ENCODE data around the gene NTN1.
"Not testable (repeated sequence)": the region's sequence is repeated elsewhere in the genome, so short reads cannot be mapped to it uniquely, and the experiment has no call there.

Gene NTN1

DNA sequence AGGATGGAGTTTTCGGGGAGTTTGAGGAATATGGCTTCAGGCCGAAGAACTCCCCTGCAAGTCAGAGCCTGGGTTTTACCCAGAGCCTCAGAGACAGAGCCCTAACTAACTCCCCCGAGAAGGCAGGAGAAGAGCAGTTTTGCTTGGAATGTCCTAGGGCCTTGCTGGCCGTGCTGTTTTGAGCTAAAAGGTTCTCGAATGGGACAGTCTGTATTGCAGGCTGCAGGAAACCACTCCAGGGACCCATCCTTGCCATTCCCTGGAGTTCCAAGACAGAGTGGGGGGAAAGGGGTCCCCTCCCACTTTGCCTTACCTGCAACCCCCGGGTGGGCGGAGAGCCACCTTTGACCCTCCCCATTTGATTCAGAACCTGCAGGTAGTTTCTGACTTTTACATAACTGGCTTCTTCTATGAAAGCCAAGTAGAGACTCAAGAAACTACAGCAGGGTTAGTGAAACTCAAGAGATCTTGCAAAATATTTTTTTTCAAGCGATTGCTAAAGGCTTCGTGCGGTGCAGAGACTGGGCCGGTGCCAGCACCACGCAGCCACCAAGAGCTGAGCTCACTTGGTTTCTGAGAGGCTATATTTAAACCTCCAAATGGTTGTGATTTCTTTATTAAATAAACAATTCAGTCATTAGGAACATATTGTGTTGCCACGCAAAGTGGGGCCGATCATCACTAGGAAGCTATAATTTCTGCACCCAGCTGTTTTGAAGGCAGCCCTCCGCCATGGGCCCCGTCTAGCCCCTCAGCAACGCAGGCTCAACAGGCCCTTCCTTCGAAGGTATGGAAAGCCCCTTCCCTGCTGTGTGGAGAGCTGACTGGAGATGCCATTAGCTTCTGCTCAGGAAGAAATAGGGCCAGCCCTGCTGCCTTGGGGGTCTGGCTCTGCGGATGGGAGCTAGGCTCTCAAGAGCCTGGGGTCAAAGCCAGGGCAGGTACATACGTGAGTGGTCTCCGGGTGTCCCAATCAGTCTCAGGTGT, 223.0 kb downstream of the NTN1 start:
- DNase-seq (ENCODE audit: low read depth in 2 of 2) = no peak

- DNase-seq (ENCODE audit: low read depth in 2 of 2) = no peak
Observed at GRCh38 chr17:9247401-9247938, 226.2 kb downstream of the NTN1 start.

DNA sequence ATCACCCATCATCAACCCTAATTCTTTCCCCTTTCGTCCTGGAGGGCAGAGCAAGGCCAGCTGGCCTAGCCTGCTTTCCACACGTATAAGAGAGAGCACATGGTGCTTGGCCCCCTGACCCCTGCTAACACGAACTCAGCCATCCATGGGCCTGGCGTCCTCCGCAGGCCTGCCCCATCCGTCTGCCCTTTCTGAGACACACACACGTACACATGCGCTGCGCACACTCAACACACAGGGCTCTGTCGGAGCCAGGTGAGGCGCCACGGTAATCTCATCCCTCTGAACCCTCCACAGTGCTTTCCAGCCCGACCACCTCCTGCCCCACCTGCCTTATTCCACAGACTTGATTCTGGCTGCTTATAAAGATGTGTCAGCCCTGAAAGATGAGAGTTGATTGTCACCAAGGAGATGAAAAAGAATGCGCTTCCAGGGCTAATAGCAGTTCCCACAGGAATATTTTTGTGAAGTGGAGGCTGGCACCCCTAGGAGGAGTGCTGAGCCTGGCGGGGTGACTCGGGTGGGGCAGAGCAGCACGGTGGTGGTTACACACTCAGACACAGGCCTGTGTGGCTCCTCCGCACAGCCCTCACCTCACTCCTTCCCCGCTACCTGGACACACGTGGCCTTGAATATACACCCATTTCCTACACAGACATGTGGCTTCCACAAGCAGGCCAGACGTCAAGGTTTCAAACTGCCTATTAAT, 228.1 kb downstream of the NTN1 start:
- no peak for DNase-seq (ENCODE audit: low read depth in 2 of 2)

DNA sequence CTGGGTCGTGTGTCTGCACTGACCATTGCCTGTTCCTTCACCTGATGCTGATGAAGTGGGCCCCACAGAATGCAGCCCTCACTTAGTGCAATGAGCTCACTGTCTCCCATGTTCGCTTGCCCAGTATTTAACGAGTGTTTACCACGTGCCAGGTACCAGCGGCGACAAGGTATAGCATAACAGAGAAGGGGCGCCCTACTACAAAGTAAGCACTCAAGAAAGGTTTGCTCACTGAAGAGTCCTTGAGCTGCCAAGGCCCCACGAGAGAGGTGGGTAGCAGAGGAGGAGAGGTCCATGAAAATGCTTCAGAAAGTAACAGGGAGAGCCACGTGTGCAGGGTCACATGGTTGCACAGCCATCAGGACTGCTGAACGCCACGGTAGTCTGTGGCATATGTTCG, 230.0 kb downstream of the NTN1 start:
- DNase-seq (ENCODE audit: low read depth in 2 of 2) = no peak

DNA sequence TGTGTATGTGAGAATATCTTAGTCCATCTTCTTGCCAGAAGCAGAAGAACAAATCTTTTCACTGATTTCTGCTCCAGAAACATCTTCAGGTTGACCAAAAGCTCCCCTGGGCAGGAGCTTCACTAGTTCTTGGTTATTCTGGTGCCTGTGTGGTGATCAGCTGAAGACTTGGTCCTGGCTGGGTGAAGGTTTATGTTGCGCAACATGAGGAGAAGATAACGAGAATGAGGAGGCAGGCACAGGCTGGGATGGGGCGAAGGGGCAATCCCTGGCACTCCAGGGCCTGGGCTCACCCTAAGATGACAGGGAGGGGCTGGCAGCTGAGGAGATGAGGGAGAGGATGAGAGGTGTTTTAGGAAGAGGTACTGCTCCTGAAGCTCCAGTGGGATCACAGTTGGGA, 232.0 kb downstream of the NTN1 start:
- no peak for DNase-seq (ENCODE audit: low read depth in 2 of 2)

DNA sequence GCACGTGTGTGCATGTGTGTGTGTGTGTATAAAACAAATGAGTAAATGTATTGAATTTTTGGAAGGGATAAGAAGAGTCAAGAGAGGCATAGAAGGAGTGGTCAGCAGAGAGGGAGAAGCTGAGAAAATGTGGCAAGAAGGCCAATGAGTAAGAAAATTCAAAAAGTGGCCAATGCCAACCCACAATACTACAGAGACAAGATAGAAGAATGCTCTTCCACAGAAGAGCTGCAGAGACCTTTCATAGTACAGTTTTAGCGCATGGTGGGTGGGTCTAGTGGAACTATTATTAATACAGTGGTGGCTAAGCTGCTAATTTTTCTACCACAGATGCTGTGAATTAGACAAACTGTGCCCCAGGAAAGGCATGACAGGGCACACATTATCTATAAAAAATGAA, 233.5 kb downstream of the NTN1 start:
- no peak for DNase-seq (ENCODE audit: low read depth in 2 of 2)

DNA sequence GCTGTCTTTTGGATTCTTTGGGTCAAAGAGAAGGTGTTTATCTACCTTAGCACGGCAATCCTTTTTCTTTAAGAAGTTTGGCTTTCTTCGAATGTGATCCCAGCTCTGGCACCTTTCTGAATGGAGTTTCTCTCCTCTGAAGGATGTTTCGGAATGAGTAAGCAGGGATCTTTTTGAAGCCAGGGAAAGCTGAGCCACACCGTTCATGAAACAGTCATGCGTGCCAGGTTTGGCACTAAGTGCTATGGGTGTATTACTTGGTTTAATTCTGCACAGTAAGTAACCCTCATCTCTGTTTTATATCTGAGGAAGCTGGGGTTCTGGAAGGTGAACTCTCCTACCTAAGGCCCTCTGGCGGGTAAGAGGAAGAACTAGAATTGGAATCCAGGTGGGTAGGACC, 234.5 kb downstream of the NTN1 start:
- no peak for DNase-seq (ENCODE audit: low read depth in 2 of 2)

DNA sequence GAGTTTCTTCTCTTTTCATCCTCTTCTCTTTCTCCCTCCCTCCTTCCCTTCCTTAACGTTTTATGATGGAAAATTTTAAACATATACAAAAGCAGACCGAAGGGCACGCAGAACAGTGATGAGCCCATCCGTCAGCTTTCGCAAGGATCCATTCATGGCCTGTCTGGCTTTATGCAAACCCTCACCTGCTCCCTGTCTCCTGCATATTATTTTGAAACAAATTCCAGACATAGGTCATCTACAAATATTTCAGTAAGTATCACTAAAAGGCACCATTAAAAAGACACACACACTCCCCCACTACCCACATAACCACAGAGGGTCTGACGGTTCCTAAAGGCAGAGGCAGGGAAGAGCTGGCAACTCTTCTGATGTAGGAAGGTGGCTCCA, 235.0 kb downstream of the NTN1 start:
- no peak for DNase-seq (ENCODE audit: low read depth in 2 of 2)

DNA sequence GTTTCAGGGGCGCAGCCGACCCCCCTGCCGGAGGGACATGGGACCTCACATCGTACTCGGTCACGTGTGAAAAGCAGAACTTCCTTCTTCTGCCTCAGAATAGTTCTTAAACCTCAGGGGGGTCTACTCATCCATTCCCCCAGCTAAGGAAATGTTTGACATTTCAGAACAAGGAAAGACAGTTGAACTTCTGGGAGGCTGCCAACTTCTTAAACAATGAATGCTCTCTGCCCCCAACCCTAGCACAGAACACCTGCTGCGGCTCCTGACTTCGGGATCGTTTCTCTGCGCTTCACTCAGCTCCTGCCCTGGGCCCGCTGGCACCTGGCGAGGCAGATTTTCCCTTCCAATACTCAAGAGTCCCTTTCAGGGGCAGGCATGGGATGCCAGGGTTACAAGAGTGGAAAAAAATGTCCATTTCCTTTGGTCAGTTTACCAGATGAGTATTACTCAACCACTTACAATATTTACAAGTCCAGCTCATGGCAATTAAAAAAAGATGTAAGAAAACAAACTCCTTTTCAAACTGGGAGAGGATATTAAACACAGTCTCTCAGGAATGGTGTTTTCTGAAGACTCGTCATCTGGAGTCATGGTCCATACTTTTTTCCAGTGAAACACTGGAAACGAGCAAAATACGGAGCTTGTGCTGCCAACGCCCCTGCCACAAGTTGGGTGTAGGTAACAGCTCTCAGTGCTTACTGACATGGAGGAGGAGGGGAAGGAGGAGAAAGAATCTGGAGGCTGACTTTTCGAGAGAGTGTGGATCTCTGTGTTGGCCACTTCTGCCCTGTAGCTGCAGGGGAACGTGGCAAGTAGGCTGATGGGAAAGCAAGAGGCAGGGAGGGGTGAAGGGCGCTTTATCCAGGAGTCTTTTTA, 235.7 kb downstream of the NTN1 start:
- DNase-seq (ENCODE audit: low read depth in 2 of 2) = no peak

DNA sequence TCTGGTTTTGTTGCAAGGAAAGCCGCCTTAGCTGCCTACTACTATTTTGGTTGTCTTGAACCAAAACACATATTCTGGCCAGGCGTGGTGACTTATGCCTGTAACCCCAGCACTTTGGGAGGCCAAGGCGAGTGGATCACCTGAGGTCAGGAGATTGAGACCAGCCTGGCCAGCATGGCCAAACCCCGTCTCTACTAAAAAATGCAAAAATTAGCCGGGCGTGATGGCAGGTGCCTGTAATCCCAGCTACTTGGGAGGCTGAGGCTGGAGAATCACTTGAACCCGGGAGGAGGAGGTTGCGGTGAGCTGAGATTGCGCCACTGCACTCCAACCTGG, 236.3 kb downstream of the NTN1 start:
- not testable (repeated sequence) for DNase-seq (ENCODE audit: low read depth in 2 of 2)

GRCh38 chr17:9258115-9259015, 237.1 kb downstream of the NTN1 start:
- DNase-seq (ENCODE audit: low read depth in 2 of 2) = no peak

DNA sequence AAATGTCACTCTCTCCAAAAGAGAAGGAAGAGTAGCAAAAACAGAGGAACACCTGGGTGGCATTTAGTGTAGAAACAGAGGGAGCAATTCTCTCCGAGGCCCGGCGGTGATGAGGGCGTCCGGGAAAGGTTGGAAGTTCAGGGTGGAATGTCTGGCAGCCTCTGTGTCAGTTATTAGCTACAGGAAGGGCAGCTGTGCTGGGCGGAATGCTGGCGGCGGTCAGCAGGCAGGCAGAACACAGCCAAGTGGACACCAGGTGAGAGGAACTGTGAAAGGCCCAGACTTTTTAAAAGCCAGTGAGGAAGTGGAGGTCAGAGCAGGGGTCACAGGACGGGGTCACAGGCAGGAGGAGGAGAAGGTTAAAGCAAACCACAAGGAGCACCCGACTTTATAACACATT, 238.1 kb downstream of the NTN1 start:
- no peak for DNase-seq (ENCODE audit: low read depth in 2 of 2)

DNA sequence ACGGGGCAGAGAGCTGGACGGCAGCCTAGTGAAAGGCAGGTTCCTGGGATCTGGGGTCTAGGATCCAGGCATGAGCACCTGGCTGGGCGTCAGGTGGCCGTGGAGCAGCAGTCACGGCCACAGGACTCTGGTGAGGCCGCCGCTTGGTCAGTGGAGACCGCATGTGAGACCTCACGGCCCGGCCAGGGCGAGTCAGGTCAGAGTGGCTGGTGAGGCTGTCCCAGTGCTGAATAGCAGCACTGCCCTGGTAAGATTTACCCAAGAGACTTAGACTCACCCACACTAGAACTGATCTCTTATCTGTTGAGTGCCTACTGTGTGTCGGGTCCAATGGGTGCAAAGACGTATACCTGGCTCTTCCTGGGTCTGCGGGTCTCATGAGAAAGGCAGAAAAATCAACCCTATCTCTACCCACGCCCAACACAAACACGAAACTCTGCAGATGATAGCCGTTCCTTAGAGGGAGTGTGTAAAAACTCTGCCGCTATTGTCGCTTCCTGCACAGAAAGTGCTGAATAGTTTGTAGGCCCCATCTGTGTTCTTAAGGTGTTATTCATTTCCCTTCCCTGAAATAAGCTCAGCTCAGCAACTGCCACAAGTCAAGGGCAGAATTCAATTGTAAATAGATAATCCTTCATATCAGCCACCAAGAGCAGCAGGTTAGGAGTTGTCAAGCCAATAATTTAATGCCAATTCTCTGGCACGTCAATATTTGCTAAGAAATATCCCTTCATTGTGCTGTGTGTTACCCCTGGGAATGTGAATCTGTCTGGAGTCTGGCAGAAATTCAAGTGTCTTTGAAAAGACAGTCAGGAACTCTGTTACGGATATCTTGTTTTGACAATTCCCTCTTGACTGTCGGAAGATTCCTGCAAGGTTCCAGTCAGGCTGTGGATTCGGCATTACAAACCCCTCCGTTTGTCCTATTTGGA, 240.0 kb downstream of the NTN1 start:
- no peak for DNase-seq (ENCODE audit: low read depth in 2 of 2)

DNA sequence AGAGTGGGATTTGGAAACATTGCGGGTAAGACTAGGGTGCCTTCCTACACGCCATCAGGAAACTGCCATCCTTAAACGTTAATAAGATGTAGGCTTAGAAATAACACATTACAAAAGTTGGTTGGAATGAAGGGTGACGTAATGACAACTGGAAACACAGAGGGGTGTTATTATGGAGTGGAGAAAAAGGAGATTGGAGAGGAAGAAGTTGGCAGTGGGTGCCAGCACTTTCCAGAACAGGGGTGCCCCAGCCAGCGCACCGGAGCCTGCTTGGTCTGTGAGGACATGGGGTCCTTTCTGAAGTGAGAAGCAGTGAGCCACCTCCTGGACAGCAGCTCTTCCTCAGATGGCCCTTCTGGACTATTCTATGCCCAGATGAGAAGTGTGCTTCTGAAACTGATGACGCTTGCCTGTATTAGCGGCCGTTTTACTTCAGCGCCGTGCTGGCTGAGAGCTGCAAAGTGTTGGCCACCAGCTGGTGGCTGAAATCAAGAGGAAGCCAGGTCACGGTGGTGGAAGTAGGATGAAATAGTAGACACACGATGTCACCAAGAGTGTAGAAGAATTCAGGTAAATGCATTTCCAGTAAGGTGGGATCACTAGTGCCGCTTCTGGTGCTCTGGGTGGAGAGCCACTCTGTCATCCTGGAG, 244.8 kb downstream of the NTN1 start:
- DNase-seq (ENCODE audit: low read depth in 2 of 2) = no peak

- DNase-seq (ENCODE audit: low read depth in 2 of 2) = no peak
Observed at GRCh38 chr17:9266697-9267117, 245.4 kb downstream of the NTN1 start.

GRCh38 chr17:9268546-9268945, 247.2 kb downstream of the NTN1 start:
- DNase-seq (ENCODE audit: low read depth in 2 of 2) = no peak

GRCh38 chr17:9269350-9270035, 248.2 kb downstream of the NTN1 start:
- DNase-seq (ENCODE audit: low read depth in 2 of 2) = no peak

DNA sequence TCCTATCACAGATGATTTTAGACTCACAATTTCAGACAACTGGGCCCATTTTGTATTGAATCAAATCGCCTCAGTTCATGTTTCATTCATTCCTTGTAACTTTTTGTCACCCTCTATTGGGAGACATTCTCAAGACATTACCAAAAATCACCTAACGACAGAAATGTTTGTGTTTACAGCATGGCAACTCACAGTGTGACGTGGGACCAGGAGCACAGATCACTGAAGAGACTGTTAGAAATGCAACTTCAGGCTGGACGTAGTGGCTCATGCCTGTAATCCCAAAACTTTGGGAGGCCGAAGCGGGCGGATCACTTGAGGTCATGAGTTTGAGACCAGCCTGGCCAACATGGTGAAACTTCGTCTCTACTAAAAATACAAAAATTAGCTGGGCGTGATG, 249.6 kb downstream of the NTN1 start:
- DNase-seq (ENCODE audit: low read depth in 2 of 2) = no peak

GRCh38 chr17:9271989-9272388, 250.7 kb downstream of the NTN1 start:
- DNase-seq (ENCODE audit: low read depth in 2 of 2) = no peak
